Hepatocyte (in vitro differentiated cells): ENCODE results near the gene PSMB7. TPM values are rescaled to one million over a fixed set of nuclear protein-coding genes. Genes with fewer than 3 reads are reported as not detected.

Experiments used
- DNase-seq: peaks from one replicate; pipeline ENCODE4 v3.0.0-alpha.2; 2016; ENCODE audit warnings: low spot score
- H2AFZ ChIP-seq: fragments of 200-600 bp; sonication (generic); 2 replicates; pipeline ENCODE4 v1.6.0; 2016; ENCODE audit warnings: antibody characterized with exemption, mild to moderate bottlenecking
- H3K27ac ChIP-seq: fragments of 200-600 bp; sonication (generic); 2 replicates; pipeline ENCODE4 v1.5.1; 2016; ENCODE audit warnings: mild to moderate bottlenecking
- H3K27me3 ChIP-seq: fragments of 200-600 bp; sonication (generic); 2 replicates; pipeline ENCODE4 v1.6.1; 2016
- H3K36me3 ChIP-seq: fragments of 200-600 bp; sonication (generic); replicated peaks from 2 replicates; pipeline ENCODE4 v1.5.1; 2016; ENCODE audit warnings: low read depth; ENCODE audit not compliant: insufficient read depth
- H3K4me1 ChIP-seq: fragments of 200-600 bp; sonication (generic); 2 replicates; pipeline ENCODE4 v1.5.1; 2016; ENCODE audit warnings: mild to moderate bottlenecking, moderate library complexity; ENCODE audit not compliant: insufficient read depth
- H3K4me2 ChIP-seq: fragments of 200-600 bp; sonication (generic); 2 replicates; pipeline ENCODE4 v1.6.0; 2016
- H3K4me3 ChIP-seq: fragments of 200-600 bp; sonication (generic); 2 replicates; pipeline ENCODE4 v1.5.1; 2016; ENCODE audit warnings: mild to moderate bottlenecking
- H3K79me2 ChIP-seq: fragments of 200-600 bp; sonication (generic); 2 replicates; pipeline ENCODE4 v1.6.0; 2017; ENCODE audit warnings: mild to moderate bottlenecking
- H3K9me2 ChIP-seq: fragments of 200-600 bp; sonication (generic); replicated peaks from 2 replicates; pipeline ENCODE4 v1.6.0; 2017; ENCODE audit warnings: mild to moderate bottlenecking; ENCODE audit not compliant: insufficient read depth
- H3K9me3 ChIP-seq: fragments of 200-600 bp; sonication (generic); 2 replicates; pipeline ENCODE4 v1.5.1; 2016; ENCODE audit warnings: low read depth, mild to moderate bottlenecking
- H4K20me1 ChIP-seq: fragments of 200-600 bp; sonication (generic); 2 replicates; pipeline ENCODE4 v1.6.0; 2016; ENCODE audit warnings: mild to moderate bottlenecking; ENCODE audit not compliant: insufficient read depth, poor library complexity, severe bottlenecking
- EZH2 ChIP-seq: fragments of 200-600 bp; sonication (generic); IDR thresholded peaks from 2 replicates; pipeline ENCODE4 v1.6.1; 2016; ENCODE audit warnings: antibody characterized with exemption, mild to moderate bottlenecking, borderline replicate concordance
- EZH2phosphoT487 ChIP-seq: fragments of 200-600 bp; sonication (generic); IDR thresholded peaks from one replicate; pipeline ENCODE4 v1.6.1; 2018; ENCODE audit warnings: antibody characterized with exemption, mild to moderate bottlenecking, low read depth, moderate library complexity; ENCODE audit not compliant: unreplicated experiment, severe bottlenecking
- WGBS: methylation state at CpG from one replicate; pipeline ENCODE4 v1.1.6; 2016; ENCODE audit warnings: low lambda C conversion rate; ENCODE audit errors: missing lambda C conversion rate; 5-methylcytosine and 5-hydroxymethylcytosine counted together
- polyA plus RNA-seq: library from polyadenylated mRNA; unstranded; fragments of >200 nt; fragmentation: Nextera tagmentation; extraction: Ambion mirVana; gene quantifications from 2 replicates; pipeline ENCODE4 v1.2.1, GENCODE V29; 2016
- total RNA-seq: library from RNA; depleted of rRNA; stranded (reverse); fragments of >200 nt; gene quantifications from 2 replicates; pipeline ENCODE4 v1.2.3, GENCODE V29; 2014
- TF ChIP-seq, protein P1 (sequence below): fragments of 200-600 bp; sonication (generic); IDR thresholded peaks from 2 replicates; pipeline ENCODE4 v1.5.1; 2016; ENCODE audit warnings: antibody characterized with exemption, mild to moderate bottlenecking; ENCODE audit not compliant: poor library complexity

The PSMB7 gene
- total and polyA plus RNA-seq, 2 experiments from 2014 or later: 189 to 197 TPM

DNA sequence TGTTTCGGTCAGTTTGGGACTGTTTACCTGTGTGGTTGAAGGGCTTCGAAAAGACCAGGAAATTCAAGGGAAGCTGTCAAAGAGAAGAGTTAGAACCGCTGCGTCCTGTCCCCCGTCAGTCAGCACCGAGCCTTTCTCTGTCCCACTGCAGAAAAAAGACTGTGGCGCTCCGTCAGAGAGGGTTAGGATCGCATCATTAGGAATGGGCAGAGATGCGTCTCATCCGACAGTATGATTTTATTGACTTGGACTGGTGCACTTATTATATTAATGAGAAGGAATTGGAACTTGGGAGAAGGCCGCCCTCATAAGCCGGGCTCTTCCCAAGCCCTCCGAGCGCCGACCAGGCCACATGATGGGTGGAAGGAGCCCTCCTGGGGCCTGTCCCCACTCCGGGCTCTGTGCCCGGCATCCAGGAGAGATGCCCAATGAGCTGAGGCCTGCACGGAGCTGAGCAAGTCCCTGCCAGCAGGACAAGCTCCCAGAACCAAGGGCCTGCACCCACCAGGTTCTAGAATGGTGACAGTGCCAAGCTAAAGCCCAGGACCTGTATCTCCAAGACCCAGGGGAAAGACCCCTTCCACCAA, 85.9 kb downstream of the PSMB7 start:
- no peak overlapping the region for H3K4me2 ChIP-seq
- no peak overlapping the region for H3K27ac ChIP-seq
- H2AFZ ChIP-seq: no peak overlapping the region
- TF ChIP-seq, protein P1, sequence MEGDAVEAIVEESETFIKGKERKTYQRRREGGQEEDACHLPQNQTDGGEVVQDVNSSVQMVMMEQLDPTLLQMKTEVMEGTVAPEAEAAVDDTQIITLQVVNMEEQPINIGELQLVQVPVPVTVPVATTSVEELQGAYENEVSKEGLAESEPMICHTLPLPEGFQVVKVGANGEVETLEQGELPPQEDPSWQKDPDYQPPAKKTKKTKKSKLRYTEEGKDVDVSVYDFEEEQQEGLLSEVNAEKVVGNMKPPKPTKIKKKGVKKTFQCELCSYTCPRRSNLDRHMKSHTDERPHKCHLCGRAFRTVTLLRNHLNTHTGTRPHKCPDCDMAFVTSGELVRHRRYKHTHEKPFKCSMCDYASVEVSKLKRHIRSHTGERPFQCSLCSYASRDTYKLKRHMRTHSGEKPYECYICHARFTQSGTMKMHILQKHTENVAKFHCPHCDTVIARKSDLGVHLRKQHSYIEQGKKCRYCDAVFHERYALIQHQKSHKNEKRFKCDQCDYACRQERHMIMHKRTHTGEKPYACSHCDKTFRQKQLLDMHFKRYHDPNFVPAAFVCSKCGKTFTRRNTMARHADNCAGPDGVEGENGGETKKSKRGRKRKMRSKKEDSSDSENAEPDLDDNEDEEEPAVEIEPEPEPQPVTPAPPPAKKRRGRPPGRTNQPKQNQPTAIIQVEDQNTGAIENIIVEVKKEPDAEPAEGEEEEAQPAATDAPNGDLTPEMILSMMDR: no peak
- no peak for TF ChIP-seq EZH2
- TF ChIP-seq EZH2phosphoT487: no peak
- H3K4me1 ChIP-seq: no peaks in the 10 kb centered on the region
- H3K36me3 ChIP-seq: no peaks in the 10 kb centered on the region
- no peak overlapping the region for H3K4me3 ChIP-seq
- 91% methylated on average over 19 of the region's 19 CpGs for WGBS
- no peaks in the 10 kb centered on the region for H3K79me2 ChIP-seq
- no peaks in the 10 kb centered on the region for H4K20me1 ChIP-seq
- no peaks in the 10 kb centered on the region for H3K9me3 ChIP-seq
- H3K9me2 ChIP-seq: no peaks in the 10 kb centered on the region
- H3K27me3 ChIP-seq: no peaks in the 10 kb centered on the region
- no peak for DNase-seq

DNA sequence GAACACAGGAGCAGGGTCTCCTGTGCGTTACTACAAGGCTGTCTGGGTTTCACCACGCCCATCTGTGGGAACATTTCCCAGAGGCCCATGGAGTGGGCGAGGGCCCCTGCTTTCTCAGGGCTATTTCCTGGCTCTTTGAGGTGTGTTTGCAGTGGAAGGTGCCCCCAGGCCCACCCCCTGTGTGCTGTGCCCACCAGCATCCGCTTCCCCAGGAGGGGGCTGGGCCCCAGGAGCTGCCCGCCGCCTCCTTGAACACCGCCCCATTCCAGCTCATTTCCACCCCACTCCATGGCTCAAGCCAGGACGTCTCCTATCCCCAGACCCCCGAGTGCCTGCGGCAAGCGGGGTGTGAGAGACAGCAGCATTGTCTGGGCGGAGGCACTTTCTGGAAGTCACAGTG, 87.0 kb downstream of the PSMB7 start:
- Histone ChIP-seq H3K79me2 (no peaks in the 10 kb centered on the region), H4K20me1 (no peaks in the 10 kb centered on the region), H3K9me2 (no peaks in the 10 kb centered on the region), H3K4me1 (no peaks in the 10 kb centered on the region), H3K9me3 (no peaks in the 10 kb centered on the region), H3K27ac (no peak overlapping the region), H3K4me3 (no peak overlapping the region), H3K36me3 (no peaks in the 10 kb centered on the region), H3K27me3 (no peaks in the 10 kb centered on the region), H2AFZ (no peak overlapping the region), H3K4me2 (no peak overlapping the region)
- DNase-seq: no peak
- WGBS: 96% methylated on average over 11 of the region's 12 CpGs
- TF ChIP-seq EZH2phosphoT487 (no peak), EZH2 (no peak)
- TF ChIP-seq, protein P1: no peak

DNA sequence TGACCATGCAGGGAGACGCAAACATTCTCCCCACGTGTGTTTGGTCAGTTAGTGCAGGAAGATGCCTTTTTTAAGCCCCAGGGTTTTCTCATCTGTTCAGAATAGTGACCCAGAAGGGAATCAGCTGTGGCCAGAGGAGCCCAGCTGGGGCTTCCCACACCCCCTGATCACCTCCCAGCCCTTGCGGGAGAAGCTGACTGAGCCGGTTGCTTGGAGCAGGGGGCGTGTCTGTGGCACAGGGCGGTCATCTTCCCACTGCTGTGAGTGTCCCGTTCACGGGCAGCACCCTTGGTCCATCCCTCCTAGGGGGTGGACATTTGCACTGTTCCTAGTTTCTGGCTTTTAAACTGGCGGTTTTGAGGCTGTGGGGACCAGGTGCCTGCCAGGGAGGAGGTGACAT, 87.8 kb downstream of the PSMB7 start:
- no peaks in the 10 kb centered on the region for H3K79me2 ChIP-seq
- no peaks in the 10 kb centered on the region for H3K4me1 ChIP-seq
- no peaks in the 10 kb centered on the region for H3K27me3 ChIP-seq
- H3K9me2 ChIP-seq: no peaks in the 10 kb centered on the region
- no peaks in the 10 kb centered on the region for H4K20me1 ChIP-seq
- no peak overlapping the region for H3K4me3 ChIP-seq
- TF ChIP-seq EZH2 (no peak), EZH2phosphoT487 (no peak)
- TF ChIP-seq, protein P1: no peak
- no peak overlapping the region for H2AFZ ChIP-seq
- WGBS: 85% methylated on average over 9 of the region's 9 CpGs
- no peak overlapping the region for H3K4me2 ChIP-seq
- H3K9me3 ChIP-seq: no peaks in the 10 kb centered on the region
- no peak for DNase-seq
- no peak overlapping the region for H3K27ac ChIP-seq
- H3K36me3 ChIP-seq: no peaks in the 10 kb centered on the region
